KMS-11 (cell line): ENCODE measurements around the gene PLEKHS1.

ENCODE experiments used
- H2AFZ ChIP-seq: fragments of 200-600 bp; sonication (generic); 2 replicates; pipeline ENCODE4 v1.6.1; 2016; ENCODE audit warnings: antibody characterized with exemption, mixed run types, low read depth
- H3K27ac ChIP-seq: fragments of 200-600 bp; sonication (generic); 2 replicates; pipeline ENCODE4 v1.6.1; 2016; ENCODE audit warnings: mild to moderate bottlenecking, mixed run types
- H3K27me3 ChIP-seq: fragments of 200-600 bp; sonication (generic); 2 replicates; pipeline ENCODE4 v1.6.1; 2017; ENCODE audit warnings: mild to moderate bottlenecking, low read depth, mixed run types, moderate library complexity; ENCODE audit not compliant: insufficient read depth
- H3K36me3 ChIP-seq: fragments of 200-600 bp; sonication (generic); 2 replicates; pipeline ENCODE4 v1.6.1; 2017; ENCODE audit warnings: mild to moderate bottlenecking, mixed run types; ENCODE audit not compliant: insufficient read depth
- H3K4me1 ChIP-seq: fragments of 200-600 bp; sonication (generic); 2 replicates; pipeline ENCODE4 v1.6.1; 2016; ENCODE audit warnings: mild to moderate bottlenecking, low read depth, mixed run types; ENCODE audit not compliant: poor library complexity, severe bottlenecking
- H3K4me2 ChIP-seq: fragments of 200-600 bp; sonication (generic); 2 replicates; pipeline ENCODE4 v1.7.0; 2016; ENCODE audit warnings: mild to moderate bottlenecking, mixed run types
- H3K4me3 ChIP-seq: fragments of 200-600 bp; sonication (generic); IDR thresholded peaks from 2 replicates; pipeline ENCODE4 v1.6.1; 2017; ENCODE audit warnings: low read depth, low read length, mixed read lengths; ENCODE audit not compliant: insufficient read depth
- H3K79me2 ChIP-seq: fragments of 200-600 bp; sonication (generic); 2 replicates; pipeline ENCODE4 v1.6.1; 2016; ENCODE audit warnings: low read depth, mixed run types; ENCODE audit not compliant: insufficient read depth
- H3K9ac ChIP-seq: fragments of 200-600 bp; sonication (generic); 2 replicates; pipeline ENCODE4 v1.6.1; 2016; ENCODE audit warnings: mild to moderate bottlenecking, mixed run types
- H4K20me1 ChIP-seq: fragments of 200-600 bp; sonication (generic); 2 replicates; pipeline ENCODE4 v1.6.1; 2016; ENCODE audit warnings: mild to moderate bottlenecking, mixed run types; ENCODE audit not compliant: insufficient read depth
- TF ChIP-seq, protein P1 (sequence below): fragments of 200-600 bp; sonication (generic); conservative IDR thresholded peaks from 2 replicates; pipeline ENCODE4 v1.6.1; 2017; ENCODE audit warnings: low read depth, mild to moderate bottlenecking, antibody characterized with exemption, low read length, moderate library complexity, mixed read lengths

The PLEKHS1 gene

DNA sequence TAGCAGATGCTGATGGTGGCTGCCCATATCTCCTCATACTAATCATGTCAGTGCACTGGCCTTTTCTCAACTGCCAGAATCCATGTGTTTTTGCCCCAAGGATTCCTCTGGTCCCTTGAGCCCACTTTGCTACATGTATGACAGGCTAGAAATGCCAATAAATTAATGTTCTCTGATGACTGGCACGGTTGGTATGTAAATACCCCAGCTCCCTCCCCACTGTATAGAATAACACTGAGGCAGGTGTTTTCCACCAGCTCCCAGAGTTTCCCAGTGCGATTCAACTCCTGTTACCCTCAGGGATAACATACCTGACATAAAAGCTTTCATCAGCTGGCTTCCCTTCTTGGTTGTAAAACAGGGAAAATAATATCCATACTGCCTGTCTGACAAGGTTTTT, 9.0 kb upstream of the PLEKHS1 start:
- no peaks in the 10 kb centered on the region for H3K79me2 ChIP-seq
- H3K36me3 ChIP-seq = no peaks in the 10 kb centered on the region
- H3K4me2 ChIP-seq = no peak overlapping the region
- no peaks in the 10 kb centered on the region for H3K27me3 ChIP-seq
- H3K9ac ChIP-seq = no peak overlapping the region
- no peak overlapping the region for H3K4me3 ChIP-seq
- TF ChIP-seq, protein P1, sequence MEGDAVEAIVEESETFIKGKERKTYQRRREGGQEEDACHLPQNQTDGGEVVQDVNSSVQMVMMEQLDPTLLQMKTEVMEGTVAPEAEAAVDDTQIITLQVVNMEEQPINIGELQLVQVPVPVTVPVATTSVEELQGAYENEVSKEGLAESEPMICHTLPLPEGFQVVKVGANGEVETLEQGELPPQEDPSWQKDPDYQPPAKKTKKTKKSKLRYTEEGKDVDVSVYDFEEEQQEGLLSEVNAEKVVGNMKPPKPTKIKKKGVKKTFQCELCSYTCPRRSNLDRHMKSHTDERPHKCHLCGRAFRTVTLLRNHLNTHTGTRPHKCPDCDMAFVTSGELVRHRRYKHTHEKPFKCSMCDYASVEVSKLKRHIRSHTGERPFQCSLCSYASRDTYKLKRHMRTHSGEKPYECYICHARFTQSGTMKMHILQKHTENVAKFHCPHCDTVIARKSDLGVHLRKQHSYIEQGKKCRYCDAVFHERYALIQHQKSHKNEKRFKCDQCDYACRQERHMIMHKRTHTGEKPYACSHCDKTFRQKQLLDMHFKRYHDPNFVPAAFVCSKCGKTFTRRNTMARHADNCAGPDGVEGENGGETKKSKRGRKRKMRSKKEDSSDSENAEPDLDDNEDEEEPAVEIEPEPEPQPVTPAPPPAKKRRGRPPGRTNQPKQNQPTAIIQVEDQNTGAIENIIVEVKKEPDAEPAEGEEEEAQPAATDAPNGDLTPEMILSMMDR = no peak
- H2AFZ ChIP-seq = no peak overlapping the region
- no peak overlapping the region for H3K27ac ChIP-seq
- no peaks in the 10 kb centered on the region for H4K20me1 ChIP-seq
- H3K4me1 ChIP-seq = no peaks in the 10 kb centered on the region

DNA sequence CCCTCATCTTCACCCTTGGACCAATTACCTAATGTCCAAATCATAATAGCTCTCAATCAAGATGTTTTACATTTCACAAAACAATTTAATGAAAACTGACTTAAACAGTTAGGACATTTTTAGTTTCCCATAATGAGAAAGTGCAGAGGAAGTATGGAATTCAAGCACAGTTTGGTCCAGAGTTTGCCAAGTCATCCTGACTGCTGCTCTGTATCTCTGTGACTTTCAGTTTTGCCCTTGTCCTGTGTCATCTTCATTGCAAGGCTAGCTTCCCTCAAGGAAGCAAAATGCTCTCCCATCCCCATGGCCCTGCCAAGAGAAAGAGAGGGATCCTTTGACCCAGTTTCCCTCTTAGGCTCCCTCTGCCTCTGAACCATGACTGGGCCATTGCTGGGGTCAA, 7.9 kb upstream of the PLEKHS1 start:
- no peak overlapping the region for H3K9ac ChIP-seq
- H3K4me1 ChIP-seq = no peaks in the 10 kb centered on the region
- H2AFZ ChIP-seq = no peak overlapping the region

DNA sequence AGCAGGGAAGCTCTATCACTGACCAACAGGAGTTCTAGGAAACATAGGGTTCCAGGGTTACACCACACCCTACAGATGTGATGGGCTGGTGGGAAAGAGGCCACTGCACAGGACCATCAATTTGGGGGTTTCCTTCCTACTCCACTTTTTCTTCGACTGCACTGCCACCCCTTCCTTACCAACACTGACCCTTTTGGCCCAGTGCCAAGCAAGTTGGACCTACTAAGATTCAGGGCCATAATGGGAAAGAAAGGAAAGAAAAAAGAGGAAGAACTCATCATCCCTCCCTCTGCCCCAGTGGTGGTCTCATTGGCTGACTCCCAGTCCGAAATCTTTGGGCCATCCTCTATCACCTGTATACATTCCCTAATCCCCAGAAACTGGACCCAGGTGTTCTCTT, 6.1 kb upstream of the PLEKHS1 start:
- no peak overlapping the region for H2AFZ ChIP-seq
- H3K27ac ChIP-seq = no peak overlapping the region
- H3K79me2 ChIP-seq = no peaks in the 10 kb centered on the region
- H3K4me3 ChIP-seq = no peak overlapping the region
- H3K36me3 ChIP-seq = no peaks in the 10 kb centered on the region
- TF ChIP-seq, protein P1 = no peak
- no peaks in the 10 kb centered on the region for H3K27me3 ChIP-seq
- no peaks in the 10 kb centered on the region for H3K4me1 ChIP-seq
- H3K9ac ChIP-seq = no peak overlapping the region
- H3K4me2 ChIP-seq = no peak overlapping the region
- H4K20me1 ChIP-seq = no peaks in the 10 kb centered on the region

More for the DNA sequence above, 7.9 kb upstream of the PLEKHS1 start:
- TF ChIP-seq, protein P1 = no peak
- Histone ChIP-seq H3K4me2 (no peak overlapping the region), H4K20me1 (no peaks in the 10 kb centered on the region), H3K4me3 (no peak overlapping the region), H3K79me2 (no peaks in the 10 kb centered on the region), H3K27me3 (no peaks in the 10 kb centered on the region), H3K36me3 (no peaks in the 10 kb centered on the region), H3K27ac (no peak overlapping the region)

DNA sequence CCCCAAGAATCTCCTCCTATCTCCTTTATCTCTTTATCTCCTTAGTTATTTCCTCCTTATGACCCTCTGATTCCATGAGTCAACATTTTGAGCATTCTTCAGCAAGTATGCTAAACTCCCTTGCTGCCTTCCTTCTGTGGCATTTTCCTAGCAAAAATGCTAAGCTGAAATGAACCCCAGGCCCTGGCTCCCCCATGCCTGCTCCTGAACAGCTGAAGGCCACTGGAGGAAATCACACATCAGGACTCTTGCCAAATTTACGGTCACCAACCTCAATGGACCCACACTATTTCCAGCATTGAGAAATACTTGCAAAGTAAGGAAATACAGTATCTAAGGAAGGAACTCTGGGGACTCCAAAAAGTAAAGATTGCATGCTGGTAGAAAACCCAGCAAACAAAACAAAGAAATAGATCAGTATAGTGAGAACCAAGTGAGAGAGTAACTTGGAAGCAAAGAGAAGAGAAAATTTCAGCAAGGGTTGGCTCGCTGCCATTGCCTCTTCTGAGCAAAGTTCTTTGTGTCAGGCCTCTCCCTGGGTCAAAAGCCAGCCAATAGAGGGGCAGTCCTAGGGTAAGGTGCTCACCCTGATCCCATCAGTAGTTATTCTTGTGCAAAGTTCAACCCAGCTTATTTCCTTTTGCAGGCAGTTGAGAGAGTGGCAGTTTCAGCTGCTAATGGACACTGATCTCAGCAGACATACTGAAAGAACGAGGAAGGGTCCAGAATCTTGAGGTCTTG, 5.1 kb upstream of the PLEKHS1 start:
- Histone ChIP-seq H3K4me1 (no peaks in the 10 kb centered on the region), H4K20me1 (no peaks in the 10 kb centered on the region), H3K4me2 (no peak overlapping the region), H3K27ac (no peak overlapping the region), H3K79me2 (no peaks in the 10 kb centered on the region), H3K36me3 (no peaks in the 10 kb centered on the region), H3K4me3 (no peak overlapping the region), H3K27me3 (no peaks in the 10 kb centered on the region), H3K9ac (no peak overlapping the region), H2AFZ (no peak overlapping the region)
- TF ChIP-seq, protein P1 = no peak
